GM12878 (cell line): Measurements from ENCODE around the gene CCDC3. TPM values are rescaled to one million over a fixed set of nuclear protein-coding genes. Genes with fewer than 3 reads are reported as not detected.

Experiments
- ATAC-seq: fragments of 200-7000 bp; cut with Tn5 transposase; 3 replicates; pipeline ENCODE4 v1.9.1; 2020; ENCODE audit warnings: mild to moderate bottlenecking, moderate library complexity
- BruUV-seq: library from RNA; stranded (reverse); fragments of 400-500 nt; replicated peaks from 2 replicates; lab custom pipeline; 2021; lab: Mats Ljungman, UMichigan
- CTCF ChIA-PET: fragments of 300-600 bp; sonication (Branson Sonifier 250); formaldehyde crosslinking; extraction: SDS; loops from one replicate; lab custom pipeline; 2021; ENCODE audit warnings: inconsistent platforms; lab: Yijun Ruan, JAX
- POLR2A ChIA-PET: fragments of 350-600 bp; formaldehyde crosslinking; extraction: SDS; loops from one replicate; lab custom pipeline; 2021; ENCODE audit warnings: inconsistent platforms; lab: Charles Lee
- RAD21 ChIA-PET: fragments of 300-600 bp; sonication (Branson Sonifier 250); formaldehyde crosslinking; loops from one replicate; lab custom pipeline; 2023; ENCODE audit warnings: antibody characterized with exemption; ENCODE audit not compliant: unreplicated experiment; lab: Charles Lee
- SMC1A ChIA-PET: fragments of 300-600 bp; sonication (Branson Sonifier 250); formaldehyde crosslinking; loops from one replicate; lab custom pipeline; 2023; ENCODE audit not compliant: unreplicated experiment, uncharacterized antibody; lab: Charles Lee
- DNase-seq: peaks from one replicate; pipeline ENCODE4 v3.0.0-alpha.2; 2011; ENCODE audit warnings: low read depth, low spot score
- FAIRE-seq: peaks from 3 replicates; lab custom pipeline; 2011; peaks lifted over from hg19 to GRCh38; lab: Jason Lieb, UNC
- H2AFZ ChIP-seq: 2 replicates; pipeline ENCODE4 v1.6.0; 2011; ENCODE audit warnings: low read depth, low read length, control low read depth; ENCODE audit not compliant: control insufficient read depth
- H3K27ac ChIP-seq: 2 replicates; pipeline ENCODE4 v1.5.1; 2011; ENCODE audit warnings: control low read depth; ENCODE audit not compliant: control insufficient read depth, insufficient read depth
- H3K27me3 ChIP-seq, 2 experiments: replicated peaks in 1 of 2; 2 replicates each; pipeline versions ENCODE4 v1.6.0 to v1.6.1; 2011; ENCODE audit warnings: low read length in 1 of 2; ENCODE audit not compliant: control insufficient read depth in 2 of 2, insufficient read depth in 2 of 2
- H3K36me3 ChIP-seq, 2 experiments: 2 replicates each; pipeline ENCODE4 v1.5.1; 2011; ENCODE audit warnings: low read length in 1 of 2; ENCODE audit not compliant: control insufficient read depth in 2 of 2, insufficient read depth in 2 of 2
- H3K4me1 ChIP-seq: 2 replicates; pipeline ENCODE4 v1.6.1; 2011; ENCODE audit warnings: mild to moderate bottlenecking, low read length, moderate library complexity, mixed read lengths; ENCODE audit not compliant: control insufficient read depth, insufficient read depth
- H3K4me2 ChIP-seq: 2 replicates; pipeline ENCODE4 v1.6.0; 2011; ENCODE audit warnings: control low read depth; ENCODE audit not compliant: control insufficient read depth, insufficient read depth
- H3K4me3 ChIP-seq: fragments of 200-600 bp; sonication (generic); 2 replicates; pipeline ENCODE4 v1.5.1; 2016
- H3K79me2 ChIP-seq: 2 replicates; pipeline ENCODE4 v1.6.0; 2011; ENCODE audit warnings: low read length; ENCODE audit not compliant: control insufficient read depth, insufficient read depth
- H3K9ac ChIP-seq: 2 replicates; pipeline ENCODE4 v1.8.0; 2011; ENCODE audit warnings: low read length, control low read depth, mixed read lengths; ENCODE audit not compliant: control insufficient read depth, insufficient read depth
- H3K9me3 ChIP-seq: replicated peaks from 3 replicates; pipeline ENCODE4 v1.5.1; 2011; ENCODE audit warnings: mild to moderate bottlenecking, low read length; ENCODE audit not compliant: control insufficient read depth, insufficient read depth
- H4K20me1 ChIP-seq: 2 replicates; pipeline ENCODE4 v1.6.0; 2011; ENCODE audit not compliant: control insufficient read depth, insufficient read depth
- JUND ChIP-seq: IDR thresholded peaks from 2 replicates; pipeline ENCODE4 v1.6.1; 2012; ENCODE audit warnings: low read depth, mild to moderate bottlenecking, low read length, improper control_type of control experiment, moderate library complexity
- KAT2A ChIP-seq: conservative IDR thresholded peaks from 2 replicates; pipeline ENCODE4 v1.6.1; 2011; ENCODE audit warnings: low read depth, low read length; ENCODE audit not compliant: control insufficient read depth
- KDM1A ChIP-seq: fragments of 200-600 bp; sonication (generic); IDR thresholded peaks from 2 replicates; pipeline ENCODE4 v1.6.1; 2016; ENCODE audit warnings: borderline replicate concordance
- MEF2A ChIP-seq: IDR thresholded peaks from 2 replicates; pipeline ENCODE4 v1.6.1; 2011; ENCODE audit warnings: low read depth, mild to moderate bottlenecking, low read length, moderate library complexity; ENCODE audit not compliant: insufficient read depth
- MTA3 ChIP-seq: IDR thresholded peaks from 2 replicates; pipeline ENCODE4 v1.6.1; 2012; ENCODE audit warnings: low read length, inconsistent platforms, borderline replicate concordance
- NBN ChIP-seq: fragments of 450-650 bp; IDR thresholded peaks from 2 replicates; pipeline ENCODE4 v1.6.1; 2016
- SRF ChIP-seq, 2 experiments: IDR thresholded peaks; 2 replicates each; pipeline ENCODE4 v1.6.1; 2011; ENCODE audit warnings: low read depth in 2 of 2, low read length in 2 of 2, mild to moderate bottlenecking in 1 of 2, moderate library complexity in 1 of 2
- TCF3 ChIP-seq: IDR thresholded peaks from 2 replicates; pipeline ENCODE4 v1.6.1; 2012; ENCODE audit warnings: low read depth, mild to moderate bottlenecking, low read length, borderline replicate concordance; ENCODE audit not compliant: insufficient read depth
- ZNF592 ChIP-seq: fragments of 450-650 bp; IDR thresholded peaks from 2 replicates; pipeline ENCODE4 v1.6.1; 2017; ENCODE audit warnings: mild to moderate bottlenecking, moderate library complexity
- WGBS: methylation state at CpG from one replicate; pipeline ENCODE4 v1.1.6; 2016; ENCODE audit warnings: low lambda C conversion rate; ENCODE audit not compliant: insufficient replicate concordance, insufficient coverage; ENCODE audit errors: missing lambda C conversion rate; 5-methylcytosine and 5-hydroxymethylcytosine counted together
- in situ Hi-C: fragments of 300-500 bp; cut with MboI; formaldehyde crosslinking; loops from 9 replicates; pipeline ENCODE4 v1.14.3; 2018; ENCODE audit warnings: mixed read lengths
- intact Hi-C: fragments of 100-400 bp; cut with micrococcal nuclease; formaldehyde crosslinking; loops from one replicate; pipeline ENCODE4 v1.14.2; 2022; ENCODE audit not compliant: unreplicated experiment
- polyA plus RNA-seq, 11 experiments: library from polyadenylated mRNA; depleted of rRNA in 4 of 11; unstranded in 6 of 11; stranded (reverse) in 5 of 11; fragments of >200 nt; fragmentation: Nextera tagmentation in 4 of 11; fragmentation: Illumina TruSeq in 1 of 11; extraction: Ambion mirVana in 4 of 11; extraction: Trizol in 1 of 11; gene quantifications; 1 replicate in 1 of 11; 2 replicates in 10 of 11; pipeline versions ENCODE4 v1.2.1 to v1.2.3, GENCODE V29; 2011 to 2016; ENCODE audit warnings: inconsistent platforms in 2 of 11, missing spikeins in 2 of 11, low read depth in 1 of 11
- total RNA-seq, 4 experiments: library from RNA; depleted of rRNA in 3 of 4; stranded (reverse); fragments of >200 nt in 3 of 4; fragmentation: Illumina TruSeq in 1 of 4; extraction: Trizol in 1 of 4; gene quantifications; 2 replicates each; pipeline versions ENCODE4 v1.2.1 to v1.2.3, GENCODE V29; 2013 to 2021
- TF ChIP-seq, protein P1 (sequence below): fragments of 450-650 bp; IDR thresholded peaks from 2 replicates; pipeline ENCODE4 v1.6.1; 2014; ENCODE audit warnings: mild to moderate bottlenecking
- TF ChIP-seq, protein P2 (sequence below): IDR thresholded peaks from 2 replicates; pipeline ENCODE4 v1.6.1; 2012; ENCODE audit warnings: low read depth, low read length, improper control_type of control experiment

CCDC3 gene
- total and polyA plus RNA-seq, 10 of the 15 experiments (the other 5 are each of a cell fraction or from before 2014, with no cell fraction given), result 0.08 TPM; not detected in 9

DNA sequence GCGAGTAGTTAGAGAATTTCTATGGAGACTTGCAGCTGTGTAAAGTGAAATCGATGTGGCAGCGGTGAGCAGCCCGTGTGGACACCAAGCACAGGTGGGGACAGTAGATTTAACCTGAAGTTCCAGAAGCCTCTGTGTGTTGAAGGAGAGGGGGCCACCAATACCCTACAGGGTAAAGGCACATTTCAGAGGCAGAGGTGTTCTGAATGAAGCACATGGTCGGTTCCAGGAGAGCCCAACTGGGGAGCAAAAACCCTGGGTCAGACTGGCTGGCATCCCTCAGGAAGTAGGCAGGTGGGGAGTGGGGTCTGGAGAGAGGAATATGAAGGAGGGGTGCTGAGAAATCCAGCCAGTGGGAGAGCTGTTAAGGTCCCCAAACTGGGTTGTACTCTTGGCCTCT, 76.6 kb downstream of the CCDC3 start:
- ATAC-seq (no peak), DNase-seq (no peak), FAIRE-seq (no peak)
- BruUV-seq, result no TSS peak
- WGBS, result 39% methylated on average over 5 of the region's 5 CpGs
- SMC1A ChIA-PET, result no interaction called here
- Histone ChIP-seq H3K27me3 (no peaks in the 10 kb centered on the region; a peak in 2 of 4 replicates), H3K4me2 (no peak overlapping the region), H3K4me3 (no peak overlapping the region), H4K20me1 (no peaks in the 10 kb centered on the region), H3K36me3 (no peaks in the 10 kb centered on the region), H3K9me3 (no peaks in the 10 kb centered on the region), H3K79me2 (no peaks in the 10 kb centered on the region), H2AFZ (no peak overlapping the region), H3K4me1 (no peaks in the 10 kb centered on the region), H3K9ac (no peak overlapping the region), H3K27ac (no peak overlapping the region)
- TF ChIP-seq TCF3 (no peak), SRF (IDR thresholded peaks at IDR 0.05; ENCODE audit: low read depth in 2 of 2, low read length in 2 of 2) (no peak)
- RAD21 ChIA-PET, result no interaction called here
- intact Hi-C loops (no loop called here), in situ Hi-C loops (no loop called here)
- POLR2A ChIA-PET, result no interaction called here
- CTCF ChIA-PET, result interaction anchor here (0.7 kb wide), 1 partner anchor 69 kb away, joined by 5 read pairs; no protein-coding TSS in a partner anchor

DNA sequence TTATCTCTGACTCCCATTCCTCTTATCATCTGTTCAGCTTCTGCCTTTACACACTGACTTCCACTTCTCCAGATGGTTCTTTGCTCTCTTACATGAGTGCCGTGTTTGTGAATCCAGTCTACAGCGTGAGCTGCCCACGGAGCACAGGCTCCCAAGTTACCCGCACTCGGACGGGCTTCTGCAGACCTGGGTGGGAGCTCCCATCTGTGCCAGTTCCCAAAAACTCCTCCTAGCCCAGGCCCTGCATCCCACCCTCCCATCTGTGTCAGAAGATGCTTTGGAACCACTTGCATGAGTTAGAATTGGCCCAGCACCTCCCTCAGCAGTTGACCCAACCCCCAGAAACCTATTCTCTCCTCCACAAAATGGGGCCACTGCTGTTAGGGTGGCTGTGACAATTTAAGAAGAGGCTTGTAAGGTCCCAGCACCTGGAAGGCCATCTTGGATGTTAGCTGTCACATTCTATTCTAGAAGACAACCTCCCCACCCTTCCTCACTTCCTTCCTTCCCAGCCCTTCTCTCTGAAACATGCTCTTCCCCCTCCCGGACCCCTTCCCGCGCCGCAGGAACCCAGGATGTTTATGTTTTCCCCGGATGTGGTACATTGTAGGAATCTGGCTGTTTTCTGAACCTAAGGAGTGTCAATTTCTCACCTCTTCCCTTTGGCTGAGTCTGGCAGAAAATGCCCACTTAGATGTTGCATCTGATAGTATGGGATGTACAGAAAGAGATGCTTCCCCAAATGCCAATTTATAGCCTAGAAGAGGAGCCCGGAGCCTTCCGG, 79.2 kb downstream of the CCDC3 start:
- H3K4me2 ChIP-seq, result no peak overlapping the region
- no peak overlapping the region for H3K9ac ChIP-seq
- no peak overlapping the region for H3K27ac ChIP-seq
- ATAC-seq (no peak), FAIRE-seq (no peak), DNase-seq (no peak)
- no peaks in the 10 kb centered on the region for H3K4me1 ChIP-seq
- BruUV-seq, result no TSS peak
- H2AFZ ChIP-seq, result no peak overlapping the region
- WGBS, result 39% methylated on average over 9 of the region's 13 CpGs
- H3K36me3 ChIP-seq, result no peaks in the 10 kb centered on the region
- ChIA-PET RAD21 (no interaction called here), SMC1A (no interaction called here), CTCF (no interaction called here), POLR2A (no interaction called here)
- H3K9me3 ChIP-seq, result no peaks in the 10 kb centered on the region
- H3K27me3 ChIP-seq, result no peaks in the 10 kb centered on the region; a peak in 1 of 4 replicates
- H3K4me3 ChIP-seq, result no peak overlapping the region
- intact Hi-C loops, result no loop called here
- no peaks in the 10 kb centered on the region for H4K20me1 ChIP-seq
- no peaks in the 10 kb centered on the region for H3K79me2 ChIP-seq
- in situ Hi-C loops, result no loop called here
- TF ChIP-seq MEF2A (no peak), KDM1A (no peak), NBN (no peak), ZNF592 (no peak), MTA3 (no peak), KAT2A (no peak), JUND (no peak)
- TF ChIP-seq, protein P1, sequence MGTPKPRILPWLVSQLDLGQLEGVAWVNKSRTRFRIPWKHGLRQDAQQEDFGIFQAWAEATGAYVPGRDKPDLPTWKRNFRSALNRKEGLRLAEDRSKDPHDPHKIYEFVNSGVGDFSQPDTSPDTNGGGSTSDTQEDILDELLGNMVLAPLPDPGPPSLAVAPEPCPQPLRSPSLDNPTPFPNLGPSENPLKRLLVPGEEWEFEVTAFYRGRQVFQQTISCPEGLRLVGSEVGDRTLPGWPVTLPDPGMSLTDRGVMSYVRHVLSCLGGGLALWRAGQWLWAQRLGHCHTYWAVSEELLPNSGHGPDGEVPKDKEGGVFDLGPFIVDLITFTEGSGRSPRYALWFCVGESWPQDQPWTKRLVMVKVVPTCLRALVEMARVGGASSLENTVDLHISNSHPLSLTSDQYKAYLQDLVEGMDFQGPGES, result no peak
- TF ChIP-seq, protein P2, sequence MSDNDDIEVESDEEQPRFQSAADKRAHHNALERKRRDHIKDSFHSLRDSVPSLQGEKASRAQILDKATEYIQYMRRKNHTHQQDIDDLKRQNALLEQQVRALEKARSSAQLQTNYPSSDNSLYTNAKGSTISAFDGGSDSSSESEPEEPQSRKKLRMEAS, result no peak
